HG03095 (cell line): ENCODE data around the gene CACNB2.
"Not testable (repeated sequence)": the region's sequence is repeated elsewhere in the genome, so short reads cannot be mapped to it uniquely, and the experiment has no call there.

Experiments
- ATAC-seq: cut with Tn5 transposase; IDR thresholded peaks from one replicate; pipeline ENCODE4 v1.9.1; 2021; ENCODE audit warnings: moderate library complexity; ENCODE audit not compliant: unreplicated experiment

CACNB2 gene

DNA sequence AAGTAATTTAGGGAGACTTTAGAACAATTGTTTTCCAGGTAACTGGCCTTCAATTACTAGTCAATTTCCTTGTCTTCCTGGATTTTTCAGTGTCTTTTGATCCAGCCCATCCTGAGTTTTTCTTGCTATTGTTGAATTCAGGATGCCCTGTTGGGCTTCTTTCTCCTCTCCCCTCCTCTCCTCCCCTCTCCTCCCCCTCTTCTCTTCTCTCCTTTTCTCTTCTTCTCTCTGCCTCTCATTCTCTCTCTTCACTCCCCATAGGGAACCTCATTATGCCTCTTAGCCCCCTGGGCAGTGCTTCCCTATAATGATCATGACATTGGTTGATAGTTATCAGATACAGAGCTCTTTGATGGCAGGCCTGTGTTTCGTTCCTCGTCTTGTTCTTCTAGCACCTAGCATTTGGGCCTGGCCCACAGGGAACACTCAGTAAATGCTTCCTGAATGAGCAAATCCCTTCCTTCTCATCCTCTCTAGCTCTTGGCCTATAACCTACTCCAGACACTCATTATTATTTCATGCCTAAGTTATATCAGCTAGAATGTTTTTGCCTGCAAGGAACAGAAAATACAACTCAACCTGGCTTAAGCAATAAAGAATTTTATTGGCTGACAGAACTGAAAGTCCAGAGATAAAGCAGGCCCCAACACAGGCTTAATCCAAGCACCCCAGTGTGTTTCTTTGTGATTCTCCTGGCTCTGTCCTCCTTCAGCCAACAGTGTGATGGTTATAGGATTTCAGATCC, 56.8 kb downstream of the CACNB2 start:
- no peak for ATAC-seq

DNA sequence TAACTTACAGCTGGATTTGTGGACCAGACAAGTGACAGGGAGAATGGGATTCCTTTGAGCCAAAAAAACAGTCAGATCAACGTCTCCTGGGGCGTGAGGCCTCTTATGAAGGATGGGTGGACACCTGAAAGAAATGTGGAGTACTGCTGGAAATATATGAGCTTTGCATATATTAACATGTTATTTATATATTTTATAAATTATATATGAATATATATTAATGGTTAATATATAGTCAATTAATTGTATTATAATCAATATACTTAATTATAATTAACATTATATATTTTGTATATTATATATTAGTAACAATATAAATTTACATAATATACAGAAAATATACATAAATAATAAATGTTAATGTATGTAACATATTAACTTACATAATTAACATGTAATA, 57.5 kb downstream of the CACNB2 start:
- ATAC-seq: no peak

DNA sequence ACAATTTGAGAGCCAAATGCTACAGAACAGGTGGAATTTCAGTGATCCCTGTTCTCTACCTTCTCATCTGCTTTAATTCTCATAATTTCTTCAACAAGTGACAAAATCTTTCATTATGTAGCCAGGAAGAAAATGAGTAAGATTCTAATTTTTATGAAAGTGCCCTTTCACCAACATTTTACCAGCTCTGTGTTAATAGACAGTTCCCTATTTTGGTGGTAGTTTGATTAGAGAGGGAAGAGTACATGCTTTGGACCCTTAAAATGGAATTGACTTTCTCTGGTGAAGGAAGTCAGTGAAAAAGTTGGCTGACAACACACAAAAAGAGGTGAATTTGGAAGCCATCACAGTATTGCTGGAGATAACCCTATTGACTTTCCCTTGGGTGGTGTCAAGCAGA, 61.7 kb downstream of the CACNB2 start:
- no peak for ATAC-seq

DNA sequence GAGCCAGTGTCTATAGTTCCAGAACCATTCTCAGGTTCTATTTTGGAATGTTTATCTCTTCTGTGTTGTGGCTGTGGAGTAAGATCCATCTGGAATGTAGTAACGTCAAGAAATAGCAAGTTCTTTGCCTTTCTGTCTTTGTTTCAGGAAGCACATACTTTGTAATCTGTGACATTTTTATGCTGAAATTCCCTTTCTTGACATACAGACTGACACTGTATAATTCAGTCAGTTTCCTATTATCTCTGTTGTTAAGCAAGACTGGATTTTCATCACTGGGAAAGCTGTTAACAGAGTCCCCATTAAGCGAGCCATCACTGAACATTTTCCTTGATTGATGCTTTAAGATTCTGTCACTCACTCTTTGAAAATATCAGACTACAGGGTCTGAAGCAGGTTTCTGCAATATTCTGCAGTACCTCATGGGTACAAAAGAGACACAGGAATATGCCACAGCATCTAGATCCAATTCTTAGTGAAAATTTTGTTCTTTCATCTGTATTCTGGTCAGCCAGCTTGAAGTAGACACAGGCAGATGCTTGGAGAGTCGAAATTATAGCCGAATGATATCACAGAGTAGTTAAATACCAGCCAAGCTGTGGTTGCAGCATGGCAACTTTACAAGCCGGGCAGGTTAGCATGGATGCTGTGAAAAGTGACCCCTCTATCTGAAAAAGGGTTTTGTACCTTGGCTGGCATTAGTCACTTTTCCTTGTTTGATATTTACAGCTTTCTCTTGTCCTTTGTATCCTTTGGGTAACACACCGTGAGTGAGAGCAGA, 62.6 kb downstream of the CACNB2 start:
- no peak for ATAC-seq

DNA sequence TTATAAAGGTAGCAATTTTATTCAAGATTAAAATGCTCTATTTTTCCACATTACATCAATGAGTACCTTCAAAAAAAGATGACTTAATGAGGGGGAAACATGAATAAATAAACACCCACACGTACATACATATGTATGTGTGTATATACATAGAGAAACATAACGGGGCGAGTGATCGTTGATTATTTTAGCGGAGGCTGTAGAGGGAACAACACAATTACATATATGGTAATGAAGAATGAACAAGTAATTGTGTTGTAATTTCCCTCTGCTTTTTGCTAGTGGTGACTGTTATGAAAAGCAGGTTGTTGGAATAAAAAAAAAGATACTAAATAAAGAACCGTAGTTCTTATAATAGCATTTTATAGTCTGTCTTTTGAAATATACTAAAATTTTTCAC, 63.2 kb downstream of the CACNB2 start:
- no peak for ATAC-seq

DNA sequence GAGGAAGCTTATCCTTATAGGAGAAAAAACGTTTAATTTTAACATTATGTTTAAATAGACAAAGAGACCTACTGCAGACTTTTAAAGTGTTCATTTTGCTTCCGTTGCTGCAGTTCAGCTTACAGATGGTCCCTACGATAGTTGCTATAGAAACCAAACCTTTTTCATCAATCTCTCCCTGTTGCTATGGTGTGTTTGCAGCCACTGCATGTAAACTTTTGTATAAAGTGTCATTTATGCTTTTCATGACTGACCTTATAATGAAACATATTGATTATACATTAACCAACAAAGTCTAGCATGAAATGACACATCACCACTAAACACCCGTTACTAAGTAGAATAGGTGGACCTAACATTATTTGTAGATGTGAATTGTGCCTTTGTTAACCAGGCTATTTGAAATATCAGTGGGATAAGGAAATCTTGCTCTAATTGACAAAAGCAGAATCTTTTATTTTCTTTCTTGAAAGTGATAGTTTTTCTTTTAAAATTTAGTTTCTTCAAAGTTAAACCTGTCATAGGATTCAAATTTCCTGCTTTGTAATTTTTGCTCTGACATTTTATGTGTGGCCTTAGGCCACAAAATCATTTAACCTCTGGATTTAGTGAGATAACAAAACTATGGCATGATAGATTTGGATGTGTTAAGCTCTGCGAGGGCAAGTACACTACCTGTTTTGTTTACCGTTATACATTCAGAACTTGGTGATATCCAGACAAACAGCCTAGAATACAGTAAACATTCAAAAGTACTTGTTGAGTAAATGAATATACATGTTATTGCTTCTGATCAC, 64.0 kb downstream of the CACNB2 start:
- no peak for ATAC-seq

DNA sequence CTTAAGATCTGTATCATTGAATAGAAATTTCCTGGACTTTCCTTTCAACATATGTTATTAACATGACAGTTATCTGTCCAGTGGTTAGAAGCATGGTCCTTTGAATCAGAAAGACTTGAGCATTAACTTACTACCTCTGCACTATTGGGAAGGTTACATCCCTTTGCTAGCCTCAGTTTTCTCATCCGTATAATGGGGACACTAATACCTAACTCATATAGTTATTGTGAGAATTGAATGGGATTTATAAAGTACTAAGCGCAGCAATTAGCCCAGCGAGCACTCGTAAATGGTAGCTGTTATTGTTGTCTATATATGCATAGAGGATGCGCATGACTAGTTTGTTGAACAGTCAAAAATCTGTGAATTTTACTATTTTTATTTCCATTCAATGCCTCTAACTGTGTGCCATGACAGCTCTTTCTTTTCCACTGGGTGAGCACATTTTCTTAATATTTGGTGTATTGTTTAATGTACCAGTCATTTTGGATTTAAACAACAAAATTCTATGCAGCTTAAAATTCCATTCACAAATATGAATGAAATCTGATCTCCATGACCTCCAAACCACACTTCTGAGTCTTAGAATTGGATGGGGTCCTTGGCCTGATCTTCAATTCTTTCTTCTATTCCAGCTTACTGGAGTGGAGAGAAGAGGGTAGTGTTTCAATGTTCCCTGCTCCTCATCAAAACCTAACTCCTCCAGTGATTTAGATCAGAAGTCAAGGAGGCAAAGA, 65.0 kb downstream of the CACNB2 start:
- no peak for ATAC-seq

DNA sequence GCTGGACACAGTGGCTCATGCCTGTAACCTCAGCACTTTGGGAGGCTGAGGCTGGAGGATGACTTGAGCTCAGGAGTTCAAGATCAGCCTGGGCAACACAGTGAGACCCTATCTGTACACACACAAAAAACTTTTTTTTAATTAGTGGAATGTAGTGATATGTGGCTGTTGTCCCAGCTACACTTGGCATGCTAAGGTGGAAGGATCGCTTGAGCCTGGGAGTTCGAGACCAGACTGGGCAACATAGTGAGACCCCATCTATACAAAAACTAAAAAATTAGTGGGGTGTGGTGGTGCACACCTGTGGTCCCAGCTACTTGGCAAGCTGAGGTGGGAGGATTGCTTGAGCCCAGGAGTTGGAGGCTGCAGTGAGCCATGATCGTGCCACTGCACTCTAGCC, 68.0 kb downstream of the CACNB2 start:
- not testable (repeated sequence) for ATAC-seq

DNA sequence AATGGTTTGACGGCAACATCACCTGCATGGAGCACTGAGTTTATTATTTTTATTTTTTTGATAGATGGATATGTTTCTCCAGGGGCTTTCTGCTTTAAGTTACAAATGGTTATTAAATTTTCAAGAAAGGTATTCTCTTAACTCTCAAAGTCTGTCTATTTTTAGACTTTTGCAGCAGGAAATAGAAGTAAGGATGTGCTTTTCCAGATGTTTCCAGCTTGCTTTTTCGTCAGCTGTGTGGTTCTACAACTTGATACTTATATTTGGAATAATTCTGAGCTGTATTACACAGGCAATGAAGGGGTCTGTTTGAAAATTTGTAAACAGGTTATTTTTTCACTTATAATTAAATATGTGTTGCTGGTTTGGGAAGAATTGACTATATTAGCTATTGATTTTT, 69.0 kb downstream of the CACNB2 start:
- ATAC-seq: no peak

DNA sequence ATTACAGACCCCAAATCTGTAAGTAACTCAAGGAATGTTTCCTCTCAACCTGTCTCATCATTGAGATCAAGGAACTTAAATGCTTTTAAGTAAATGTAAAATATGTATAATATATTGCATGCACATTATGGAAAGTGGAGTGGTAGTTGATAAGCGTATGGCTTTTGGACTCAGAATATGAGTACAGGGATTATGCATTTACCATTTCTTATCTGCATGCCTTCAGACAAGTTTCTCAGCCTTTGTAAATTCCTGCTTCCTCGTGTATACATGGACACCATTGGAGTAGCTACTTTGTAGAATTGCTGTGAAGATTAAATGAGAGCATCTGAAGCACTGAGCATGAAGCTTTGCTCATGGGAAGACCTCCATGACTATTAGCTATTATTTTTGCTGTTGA, 70.5 kb downstream of the CACNB2 start:
- no peak for ATAC-seq

DNA sequence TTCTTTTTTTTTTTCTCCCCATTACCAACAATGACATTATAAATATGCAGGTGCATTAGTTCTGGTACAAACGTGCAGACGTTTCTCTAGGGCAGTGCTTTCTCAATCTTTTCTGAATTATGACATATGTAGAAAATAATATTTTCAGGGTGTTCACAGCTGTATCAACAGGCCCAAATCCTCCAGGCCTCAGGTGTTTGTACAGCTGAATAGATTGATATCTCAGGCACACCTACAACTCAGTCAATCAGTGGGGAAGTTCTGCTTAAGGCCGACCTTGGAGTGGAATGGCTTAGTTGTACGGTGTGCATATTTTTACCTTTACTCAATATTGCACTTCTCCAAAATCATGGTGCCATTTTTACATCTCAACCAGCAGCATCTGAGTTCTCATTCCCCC, 71.6 kb downstream of the CACNB2 start:
- no peak for ATAC-seq

DNA sequence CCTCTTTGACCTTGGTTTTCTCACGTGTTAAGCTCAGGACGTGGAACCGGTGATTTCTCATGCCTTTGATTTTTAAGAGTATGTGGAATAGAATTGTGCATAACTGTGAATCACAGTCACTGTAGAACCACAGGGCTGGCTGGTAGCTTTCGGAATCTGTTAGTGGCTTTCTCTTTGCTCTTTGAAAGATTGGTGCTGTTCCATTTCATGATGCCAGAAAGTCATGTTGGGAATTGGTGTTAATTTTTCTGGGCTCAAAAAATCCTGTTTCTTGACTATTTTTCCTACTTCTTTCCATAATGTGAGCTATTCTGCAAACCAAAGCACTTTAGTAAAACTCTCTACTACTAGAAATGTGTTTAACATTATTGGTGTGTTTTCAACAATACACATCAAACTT, 73.0 kb downstream of the CACNB2 start:
- ATAC-seq: no peak

DNA sequence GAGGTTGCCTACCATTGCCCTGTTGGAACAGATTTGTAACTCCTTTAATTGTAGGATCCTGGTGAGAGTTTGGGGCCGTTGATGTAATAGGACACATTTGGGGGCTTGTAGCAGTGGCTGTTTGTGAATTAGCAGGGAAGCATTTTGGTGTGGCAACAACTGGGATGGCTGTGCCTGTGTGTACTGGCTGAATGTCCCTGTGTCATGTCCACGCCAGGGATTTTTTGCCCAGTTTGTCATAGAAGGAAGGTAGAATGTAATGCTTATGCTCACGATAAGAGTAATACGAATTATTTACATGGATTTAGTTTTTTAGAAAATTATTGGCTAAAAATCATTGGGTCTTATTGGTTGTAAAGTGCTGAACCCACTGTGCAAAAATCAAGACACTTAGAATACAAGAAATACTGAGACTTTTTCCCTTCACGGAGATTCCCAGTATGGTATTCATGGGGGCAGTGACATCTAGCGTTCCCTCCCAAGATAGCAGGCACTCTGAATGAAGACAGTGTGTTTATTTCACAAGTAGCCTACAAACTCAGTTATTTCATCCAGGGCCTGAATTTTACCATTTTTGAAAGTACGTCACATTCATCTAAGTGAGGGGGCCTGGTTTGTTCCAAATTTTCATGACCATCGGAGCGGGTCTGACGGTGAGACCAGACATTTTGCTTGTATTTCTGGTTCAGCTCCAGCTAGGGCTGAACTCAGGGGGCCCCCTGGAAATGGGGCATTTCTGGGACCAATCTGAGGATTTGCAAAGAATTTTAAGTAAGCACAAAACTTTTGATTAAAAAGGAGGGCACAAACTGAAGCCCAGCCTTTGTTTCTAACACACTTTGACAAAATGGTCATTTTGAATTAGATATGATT, 74.7 kb downstream of the CACNB2 start:
- ATAC-seq: no peak

DNA sequence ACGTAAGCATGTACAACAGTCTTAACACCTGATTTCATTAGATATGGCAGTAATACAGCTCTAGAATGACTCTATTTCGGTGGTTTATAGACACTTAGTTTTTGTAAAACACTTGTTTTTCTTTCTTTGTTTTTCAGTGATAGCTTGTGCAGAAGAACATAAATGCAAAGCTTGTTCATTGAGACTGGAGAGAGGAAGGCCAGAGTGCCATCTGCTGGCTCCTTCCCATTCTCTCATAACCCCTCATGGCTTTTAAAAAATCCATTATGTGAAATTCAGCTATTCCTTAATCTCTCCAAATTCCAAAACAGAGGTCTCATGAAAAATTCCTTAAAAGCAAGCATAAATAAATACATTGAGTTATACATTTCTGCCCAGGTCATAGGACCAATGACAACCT, 76.3 kb downstream of the CACNB2 start:
- no peak for ATAC-seq

DNA sequence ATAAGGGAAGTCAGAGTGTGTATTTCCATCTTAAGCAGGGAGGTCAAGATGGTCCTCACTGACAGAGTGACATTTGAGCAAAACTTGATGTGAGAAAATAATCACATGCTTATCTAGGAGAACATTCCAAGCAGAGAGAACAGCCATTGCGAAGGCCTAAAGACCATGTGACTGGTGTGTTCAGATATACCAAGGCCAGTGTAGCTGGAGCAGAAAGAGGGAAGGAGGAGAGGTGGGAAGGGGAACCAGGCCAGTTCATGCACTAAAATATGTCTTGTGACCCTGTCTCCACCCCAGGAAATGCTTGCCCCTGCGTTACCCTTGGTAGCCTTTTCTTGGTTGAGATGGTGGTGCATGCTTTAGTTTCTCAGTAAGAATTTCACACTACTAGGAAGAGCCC, 77.4 kb downstream of the CACNB2 start:
- ATAC-seq: no peak

DNA sequence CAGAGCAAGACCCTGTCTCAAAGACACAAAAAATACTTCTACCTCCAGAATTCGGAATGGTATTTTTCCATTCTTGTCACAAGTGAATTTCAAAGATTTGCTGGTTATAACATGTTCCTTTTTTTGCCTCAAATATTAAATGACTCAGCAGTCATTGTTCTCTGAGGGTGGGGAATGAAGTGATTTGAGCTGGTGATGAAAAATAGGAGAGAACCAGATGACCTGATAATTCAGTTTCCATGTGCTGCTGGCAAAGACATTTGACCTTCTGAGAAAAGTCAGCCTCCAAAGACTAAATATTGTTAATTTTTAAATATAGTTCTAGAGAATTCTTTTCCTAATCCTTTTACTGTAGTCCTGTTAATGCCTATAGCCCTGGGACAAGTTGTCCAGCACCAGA, 78.9 kb downstream of the CACNB2 start:
- no peak for ATAC-seq

DNA sequence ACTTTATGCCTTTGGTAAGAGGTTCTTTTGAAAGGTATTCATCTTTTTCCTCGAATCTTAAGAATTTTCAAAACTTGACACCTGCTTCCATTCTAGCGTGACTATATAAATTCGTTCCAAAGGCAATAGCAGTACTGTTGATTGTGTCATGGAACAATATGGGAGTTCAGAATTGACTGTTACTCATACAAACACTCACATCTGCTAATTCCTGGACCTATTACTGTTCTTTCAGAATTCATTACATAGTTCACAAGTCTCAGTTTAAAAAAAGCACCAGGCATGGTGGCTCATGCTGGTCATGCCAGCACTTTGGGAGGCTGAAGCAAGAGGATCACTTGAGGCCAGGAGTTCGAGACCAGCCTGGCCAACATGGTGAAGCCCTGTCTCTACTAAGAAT, 80.9 kb downstream of the CACNB2 start:
- ATAC-seq: no peak

DNA sequence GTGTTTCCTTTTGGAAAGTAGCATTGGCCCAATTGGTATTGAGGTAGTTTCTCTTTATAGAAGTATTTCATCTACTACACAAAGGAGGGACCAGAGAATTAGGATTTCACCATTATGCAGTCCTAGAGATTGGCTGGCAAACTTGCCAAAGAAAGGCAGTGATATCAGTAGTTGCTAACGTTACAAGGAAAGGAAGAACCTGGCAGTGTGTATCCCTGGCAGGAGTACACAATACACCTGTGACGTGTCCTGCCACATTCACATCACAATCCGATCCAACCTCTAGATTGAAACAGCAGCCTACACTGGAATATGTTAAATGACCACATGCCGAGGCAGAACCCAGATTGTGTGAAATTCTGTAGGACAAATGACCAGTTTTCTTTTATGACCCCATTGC, 81.7 kb downstream of the CACNB2 start:
- no peak for ATAC-seq

DNA sequence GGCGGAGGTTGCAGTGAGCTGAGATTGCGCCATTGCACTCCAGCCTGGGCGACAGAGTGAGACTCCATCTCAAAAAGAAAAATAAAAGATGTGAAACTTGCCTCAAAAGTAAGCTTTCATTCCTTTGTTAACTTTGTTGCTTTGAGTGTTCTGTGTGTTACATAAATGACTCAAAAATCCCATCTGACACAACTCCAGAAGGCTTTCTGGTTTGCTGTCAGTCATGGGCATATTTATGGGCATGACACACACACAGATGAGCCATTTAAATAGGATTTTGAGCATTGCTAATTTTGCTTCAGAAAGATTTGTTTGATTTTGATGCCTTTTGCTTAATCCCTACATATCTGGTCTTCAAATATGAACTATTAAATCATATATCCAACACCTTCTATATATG, 82.6 kb downstream of the CACNB2 start:
- no peak for ATAC-seq

DNA sequence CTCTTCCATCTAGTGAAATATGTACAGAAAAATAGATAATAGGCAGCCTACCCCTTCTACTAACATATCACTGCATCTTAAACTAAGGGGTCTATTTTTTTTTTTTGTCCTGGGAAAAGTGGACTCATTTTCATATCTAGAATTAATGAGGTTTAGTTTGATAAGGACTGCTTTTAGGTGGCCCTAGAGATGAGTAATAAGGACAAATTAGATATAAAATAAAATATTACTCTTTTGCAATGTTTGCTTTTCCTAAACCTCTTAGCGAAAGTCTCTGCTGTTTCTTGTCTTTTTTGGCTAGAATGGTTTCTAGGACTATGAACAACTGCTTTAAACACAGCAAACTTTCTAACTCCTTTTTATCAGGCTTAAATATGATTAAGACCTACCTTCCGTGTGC, 83.7 kb downstream of the CACNB2 start:
- ATAC-seq: no peak
